Measurements from ENCODE around the gene COL19A1. TPM values are rescaled to one million over a fixed set of nuclear protein-coding genes. Genes with fewer than 3 reads are reported as not detected.

The COL19A1 gene
- total and polyA plus RNA-seq, 2 of the 13 experiments (the other 11 are each of a cell fraction or from before 2014, with no cell fraction given), result not detected

- no peak overlapping the region for H3K4me3 ChIP-seq (replicated peaks in 1 of 3; ENCODE audit: insufficient read depth in 1 of 3, low read depth in 2 of 3, low read length in 3 of 3)
- no peak overlapping the region for H2AFZ ChIP-seq (ENCODE audit: low read length)
- no peaks in the 10 kb centered on the region for H3K79me2 ChIP-seq (ENCODE audit: insufficient read depth, low read length)
- no peaks in the 10 kb centered on the region for H3K9me3 ChIP-seq (ENCODE audit: low read length)
- BruUV-seq (replicated peaks), result no TSS peak
- DNase-seq (ENCODE audit: low spot score) (no peak), FAIRE-seq (no peak), ATAC-seq (no peak)
- no peak overlapping the region for H3K9ac ChIP-seq (ENCODE audit: insufficient read depth, low read depth, low read length)
- no peak overlapping the region for H3K27ac ChIP-seq (ENCODE audit: extremely low read length, insufficient read depth, low read length)
- in situ Hi-C loops (cut with HindIII; ENCODE audit: extremely low pct_ligation_motif_present, low pct_unique_long_range_greater_than_20kb) (no loop called here), intact Hi-C loops (cut with micrococcal nuclease; ENCODE audit: unreplicated experiment) (no loop called here)
- H3K36me3 ChIP-seq (replicated peaks in 1 of 2; ENCODE audit: control insufficient read depth in 1 of 2, insufficient read depth in 2 of 2, low read length in 2 of 2), result no peaks in the 10 kb centered on the region
- TF ChIP-seq ZXDC (CRISPR knock-in tag; IDR thresholded peaks at IDR 0.05), result no peak
- TF ChIP-seq ZNF281 (CRISPR knock-in tag; IDR thresholded peaks at IDR 0.05; ENCODE audit: borderline replicate concordance), result no peak
- no peak for TF ChIP-seq SOX6 (IDR thresholded peaks at IDR 0.05)
- no peak for TF ChIP-seq SOX6 (CRISPR knock-in tag; IDR thresholded peaks at IDR 0.05)
- no peak for TF ChIP-seq TMF1 (CRISPR knock-in tag; IDR thresholded peaks at IDR 0.05; ENCODE audit: low read depth)
- no peak for TF ChIP-seq HOXA9 (CRISPR knock-in tag; IDR thresholded peaks at IDR 0.05; ENCODE audit: borderline replicate concordance)
- no peak for TF ChIP-seq RFXAP (CRISPR knock-in tag; IDR thresholded peaks at IDR 0.05; ENCODE audit: borderline replicate concordance)
- TF ChIP-seq YEATS2 (CRISPR knock-in tag; IDR thresholded peaks at IDR 0.05; ENCODE audit: borderline replicate concordance), result no peak
- no peak for TF ChIP-seq MLLT10 (CRISPR knock-in tag; IDR thresholded peaks at IDR 0.05)
- no peak for TF ChIP-seq FOXC1 (CRISPR knock-in tag; IDR thresholded peaks at IDR 0.05; ENCODE audit: borderline replicate concordance)
- no peak for TF ChIP-seq MATR3 (CRISPR knock-in tag; IDR thresholded peaks at IDR 0.05)
- TF ChIP-seq DNMT3B (CRISPR knock-in tag; conservative IDR thresholded peaks at IDR 0.05), result no peak
- TF ChIP-seq FOXM1 (CRISPR knock-in tag; IDR thresholded peaks at IDR 0.05), result no peak
- ChIA-PET POLR2A (no interaction called here), CTCF (ENCODE audit: low intra/inter-chr PET ratio, low total read pairs) (no interaction called here)
- H3K4me2 ChIP-seq (ENCODE audit: low read depth, low read length), result no peak overlapping the region
- no peaks in the 10 kb centered on the region for H3K27me3 ChIP-seq (ENCODE audit: control insufficient read depth in 1 of 2, insufficient read depth in 2 of 2, low read length in 2 of 2)
- H4K20me1 ChIP-seq (ENCODE audit: insufficient read depth, low read length), result no peaks in the 10 kb centered on the region
- H3K4me1 ChIP-seq (ENCODE audit: insufficient read depth, low read length), result no peaks in the 10 kb centered on the region
- 0% methylated on average over 1 of the region's 1 CpG for WGBS (ENCODE audit: low lambda C conversion rate)
Observed at GRCh38 chr6:70180901-70181599, 314.7 kb downstream of the COL19A1 start.
